ENCODE data around the gene MPV17L.
"Not testable (repeated sequence)": the region's sequence is repeated elsewhere in the genome, so short reads cannot be mapped to it uniquely, and the experiment has no call there.

Gene MPV17L

DNA sequence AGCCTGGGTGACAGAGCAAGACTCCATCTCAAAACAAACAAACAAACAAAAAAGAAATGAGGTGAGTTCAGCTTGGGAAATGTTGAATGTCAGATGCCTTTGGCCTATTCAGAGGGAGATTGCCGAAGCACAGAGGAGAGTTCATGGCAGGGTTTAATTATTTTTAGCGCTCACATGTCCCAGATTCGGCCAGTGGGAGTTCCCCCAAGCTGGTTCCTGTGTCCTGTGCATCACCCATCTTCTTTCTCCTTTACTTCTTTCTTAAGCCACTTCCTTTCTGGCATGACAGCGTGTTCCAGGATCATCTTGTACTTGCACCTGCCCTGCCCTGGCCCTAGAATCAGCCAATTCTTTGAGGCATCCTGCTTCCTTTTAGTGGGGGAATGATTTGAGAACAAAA is 9.2 kb downstream of the MPV17L start:
- no peaks in the 10 kb centered on the region for H3K9me3 ChIP-seq (replicated peaks in 1 of 2; ENCODE audit: control insufficient read depth in 2 of 2, insufficient read depth in 1 of 2, low read depth in 1 of 2, low read length in 2 of 2)
- H2BK5ac ChIP-seq (ENCODE audit: low read length) = no peak overlapping the region
- DNase-seq (ENCODE audit: low spot score) = no peak
- no peaks in the 10 kb centered on the region for H3K27me3 ChIP-seq (ENCODE audit: control insufficient read depth in 3 of 3, insufficient read depth in 3 of 3, low read depth in 1 of 3, low read length in 3 of 3)
- no peak overlapping the region for H3K23ac ChIP-seq (ENCODE audit: low read depth, low read length, poor library complexity)
- H2BK12ac ChIP-seq (ENCODE audit: low read length) = no peak overlapping the region
- H2BK15ac ChIP-seq (ENCODE audit: low read length) = no peak overlapping the region
- H3K4me2 ChIP-seq (ENCODE audit: insufficient read depth, low read length, poor library complexity, severe bottlenecking) = no peak overlapping the region
- H3K18ac ChIP-seq (ENCODE audit: low read length) = no peak overlapping the region
- peak overlapping the region; percentile 22 for H2AFZ ChIP-seq (ENCODE audit: low read length)
- no peaks in the 10 kb centered on the region for H3K4me1 ChIP-seq (ENCODE audit: control insufficient read depth in 2 of 2, insufficient read depth in 1 of 2, low read depth in 1 of 2, low read length in 2 of 2)
- H3K79me1 ChIP-seq (ENCODE audit: low read depth, low read length) = no peaks in the 10 kb centered on the region
- no peak overlapping the region for H3K9ac ChIP-seq (ENCODE audit: low read depth, low read length, poor library complexity)
- H3K4ac ChIP-seq (ENCODE audit: low read length) = no peak overlapping the region
- WGBS, 2 donors (ENCODE audit: extremely low coverage in 2 of 2, insufficient read length in 2 of 2, insufficient replicate concordance in 1 of 2) = no CpG with 5 or more reads among the region's 4 CpGs
- H3K14ac ChIP-seq (ENCODE audit: low read length) = no peak overlapping the region
- H4K8ac ChIP-seq (ENCODE audit: low read depth, low read length) = no peak overlapping the region
- no peak overlapping the region for H3K27ac ChIP-seq (replicated peaks; ENCODE audit: low read length)
- H4K91ac ChIP-seq (ENCODE audit: low read depth, low read length, poor library complexity) = no peak overlapping the region
- no peak overlapping the region for H2AK5ac ChIP-seq (ENCODE audit: low read depth, low read length)
- no peaks in the 10 kb centered on the region for H3K36me3 ChIP-seq (replicated peaks in 1 of 2; ENCODE audit: control insufficient read depth in 2 of 2, insufficient read depth in 2 of 2, low read length in 2 of 2)
- no peak overlapping the region for H2BK120ac ChIP-seq (ENCODE audit: low read depth, low read length)
- H3K4me3 ChIP-seq (ENCODE audit: low read length in 2 of 2) = no peak overlapping the region

DNA sequence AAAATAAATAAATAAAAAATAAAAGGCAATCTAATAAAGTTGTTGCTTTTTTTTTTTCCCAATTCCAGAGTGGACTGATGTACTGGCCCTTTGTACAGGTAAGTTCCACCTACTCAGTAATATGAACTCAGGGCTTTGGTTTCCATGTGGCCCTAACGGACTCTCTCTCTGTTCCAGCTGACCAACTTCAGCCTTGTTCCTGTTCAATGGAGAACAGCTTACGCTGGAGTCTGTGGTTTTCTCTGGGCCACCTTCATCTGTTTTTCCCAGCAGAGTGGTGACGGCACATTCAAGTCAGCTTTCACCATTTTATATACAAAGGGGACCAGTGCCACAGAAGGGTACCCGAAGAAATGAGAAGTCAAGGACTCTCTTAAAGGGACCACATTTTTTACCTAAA is 12.2 kb downstream of the MPV17L start:
- H3K4me1 ChIP-seq (ENCODE audit: control insufficient read depth in 2 of 2, insufficient read depth in 1 of 2, low read depth in 1 of 2, low read length in 2 of 2) = not testable (repeated sequence)
- no CpG with 5 or more reads among the region's 4 CpGs for WGBS, 2 donors (ENCODE audit: extremely low coverage in 2 of 2, insufficient read length in 2 of 2, insufficient replicate concordance in 1 of 2)

DNA sequence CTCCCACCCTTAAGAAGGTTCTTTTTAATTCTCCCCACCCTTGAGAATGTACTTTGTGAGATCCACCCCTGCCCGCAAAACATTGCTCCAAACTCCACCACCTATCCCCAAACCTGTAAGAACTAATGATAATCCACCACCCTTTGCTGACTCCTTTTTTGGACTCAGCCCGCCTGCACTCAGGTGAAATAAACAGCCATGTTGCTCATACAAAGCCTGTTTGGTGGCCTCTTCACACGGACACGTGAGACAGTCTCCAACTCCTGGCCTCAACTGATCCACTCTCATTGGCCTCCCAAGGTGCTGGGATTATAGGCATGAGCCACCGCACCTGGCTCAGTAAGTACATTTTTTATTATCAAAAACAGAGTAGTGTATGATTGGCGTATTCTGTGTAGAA is 13.9 kb downstream of the MPV17L start:
- H2BK15ac ChIP-seq (ENCODE audit: low read length); H2AFZ ChIP-seq (ENCODE audit: low read length); H3K36me3 ChIP-seq (replicated peaks in 1 of 2; ENCODE audit: control insufficient read depth in 2 of 2, insufficient read depth in 2 of 2, low read length in 2 of 2); H3K79me1 ChIP-seq (ENCODE audit: low read depth, low read length); H3K4me2 ChIP-seq (ENCODE audit: insufficient read depth, low read length, poor library complexity, severe bottlenecking); H3K14ac ChIP-seq (ENCODE audit: low read length); H3K4me3 ChIP-seq (ENCODE audit: low read length in 2 of 2); H4K8ac ChIP-seq (ENCODE audit: low read depth, low read length); H3K18ac ChIP-seq (ENCODE audit: low read length); H3K27me3 ChIP-seq (ENCODE audit: control insufficient read depth in 3 of 3, insufficient read depth in 3 of 3, low read depth in 1 of 3, low read length in 3 of 3); H3K4me1 ChIP-seq (ENCODE audit: control insufficient read depth in 2 of 2, insufficient read depth in 1 of 2, low read depth in 1 of 2, low read length in 2 of 2); DNase-seq (ENCODE audit: low spot score); H3K9me3 ChIP-seq (replicated peaks in 1 of 2; ENCODE audit: control insufficient read depth in 2 of 2, insufficient read depth in 1 of 2, low read depth in 1 of 2, low read length in 2 of 2); H3K4ac ChIP-seq (ENCODE audit: low read length); H2BK12ac ChIP-seq (ENCODE audit: low read length); H3K9ac ChIP-seq (ENCODE audit: low read depth, low read length, poor library complexity); H2BK120ac ChIP-seq (ENCODE audit: low read depth, low read length); H2BK5ac ChIP-seq (ENCODE audit: low read length); H3K27ac ChIP-seq (replicated peaks; ENCODE audit: low read length); H3K23ac ChIP-seq (ENCODE audit: low read depth, low read length, poor library complexity); H2AK5ac ChIP-seq (ENCODE audit: low read depth, low read length); H4K91ac ChIP-seq (ENCODE audit: low read depth, low read length, poor library complexity): not testable (repeated sequence)
- whole genome bisulfite sequencing, 2 donors (ENCODE audit: extremely low coverage in 2 of 2, insufficient read length in 2 of 2, insufficient replicate concordance in 1 of 2) = no CpG with 5 or more reads among the region's 6 CpGs

More for the DNA sequence above, 12.2 kb downstream of the MPV17L start:
- not testable (repeated sequence) for H3K4me3 ChIP-seq (ENCODE audit: low read length in 2 of 2); H3K14ac ChIP-seq (ENCODE audit: low read length); H3K79me1 ChIP-seq (ENCODE audit: low read depth, low read length); H3K9ac ChIP-seq (ENCODE audit: low read depth, low read length, poor library complexity); H2BK12ac ChIP-seq (ENCODE audit: low read length); H4K8ac ChIP-seq (ENCODE audit: low read depth, low read length); H4K91ac ChIP-seq (ENCODE audit: low read depth, low read length, poor library complexity); H2BK15ac ChIP-seq (ENCODE audit: low read length); H3K27ac ChIP-seq (replicated peaks; ENCODE audit: low read length); H3K27me3 ChIP-seq (ENCODE audit: control insufficient read depth in 3 of 3, insufficient read depth in 3 of 3, low read depth in 1 of 3, low read length in 3 of 3); H3K9me3 ChIP-seq (replicated peaks in 1 of 2; ENCODE audit: control insufficient read depth in 2 of 2, insufficient read depth in 1 of 2, low read depth in 1 of 2, low read length in 2 of 2); H3K23ac ChIP-seq (ENCODE audit: low read depth, low read length, poor library complexity); H2AK5ac ChIP-seq (ENCODE audit: low read depth, low read length); H3K18ac ChIP-seq (ENCODE audit: low read length); DNase-seq (ENCODE audit: low spot score); H2BK5ac ChIP-seq (ENCODE audit: low read length); H3K4me2 ChIP-seq (ENCODE audit: insufficient read depth, low read length, poor library complexity, severe bottlenecking); H2BK120ac ChIP-seq (ENCODE audit: low read depth, low read length); H3K36me3 ChIP-seq (replicated peaks in 1 of 2; ENCODE audit: control insufficient read depth in 2 of 2, insufficient read depth in 2 of 2, low read length in 2 of 2); H2AFZ ChIP-seq (ENCODE audit: low read length); H3K4ac ChIP-seq (ENCODE audit: low read length)

DNA sequence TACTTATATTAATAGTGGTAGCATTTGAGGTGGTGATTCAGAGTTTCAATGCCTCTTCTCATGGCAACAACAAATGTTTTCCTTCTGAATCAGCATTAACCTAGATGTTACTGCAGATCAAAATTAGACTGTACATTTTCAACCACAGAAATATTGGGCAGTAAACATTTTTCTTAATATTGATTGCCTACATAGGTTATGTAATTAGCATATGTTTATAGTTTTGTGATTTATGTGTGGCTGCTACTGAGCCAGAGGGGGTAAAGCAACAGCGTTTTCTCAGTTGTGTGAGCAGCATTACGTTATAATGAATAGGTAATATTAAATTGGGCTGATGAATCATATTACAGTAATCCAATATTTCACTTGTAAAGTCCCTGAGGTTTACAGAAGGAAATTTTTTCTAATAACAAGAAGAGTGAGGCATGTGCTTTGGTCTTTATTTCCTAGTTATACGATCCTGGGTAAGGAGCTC is 20.0 kb downstream of the MPV17L start:
- Histone ChIP-seq H3K18ac (ENCODE audit: low read length) (no peak overlapping the region), H2AK5ac (ENCODE audit: low read depth, low read length) (no peak overlapping the region), H3K23ac (ENCODE audit: low read depth, low read length, poor library complexity) (no peak overlapping the region), H3K9ac (ENCODE audit: low read depth, low read length, poor library complexity) (no peak overlapping the region), H3K4me1 (ENCODE audit: control insufficient read depth in 2 of 2, insufficient read depth in 1 of 2, low read depth in 1 of 2, low read length in 2 of 2) (no peaks in the 10 kb centered on the region), H3K14ac (ENCODE audit: low read length) (no peak overlapping the region), H3K27ac (replicated peaks; ENCODE audit: low read length) (no peak overlapping the region), H3K79me1 (ENCODE audit: low read depth, low read length) (no peaks in the 10 kb centered on the region), H3K4me2 (ENCODE audit: insufficient read depth, low read length, poor library complexity, severe bottlenecking) (no peak overlapping the region), H4K8ac (ENCODE audit: low read depth, low read length) (no peak overlapping the region), H3K9me3 (replicated peaks in 1 of 2; ENCODE audit: control insufficient read depth in 2 of 2, insufficient read depth in 1 of 2, low read depth in 1 of 2, low read length in 2 of 2) (no peaks in the 10 kb centered on the region), H3K36me3 (replicated peaks in 1 of 2; ENCODE audit: control insufficient read depth in 2 of 2, insufficient read depth in 2 of 2, low read length in 2 of 2) (no peaks in the 10 kb centered on the region), H2BK15ac (ENCODE audit: low read length) (no peak overlapping the region), H3K4me3 (ENCODE audit: low read length in 2 of 2) (no peak overlapping the region), H3K4ac (ENCODE audit: low read length) (no peak overlapping the region), H2AFZ (ENCODE audit: low read length) (no peak overlapping the region), H2BK12ac (ENCODE audit: low read length) (no peak overlapping the region), H2BK120ac (ENCODE audit: low read depth, low read length) (no peak overlapping the region), H4K91ac (ENCODE audit: low read depth, low read length, poor library complexity) (no peak overlapping the region), H2BK5ac (ENCODE audit: low read length) (no peak overlapping the region), H3K27me3 (ENCODE audit: control insufficient read depth in 3 of 3, insufficient read depth in 3 of 3, low read depth in 1 of 3, low read length in 3 of 3) (no peaks in the 10 kb centered on the region)
- no peak for DNase-seq (ENCODE audit: low spot score)
- no CpG with 5 or more reads among the region's 3 CpGs for WGBS, 2 donors (ENCODE audit: extremely low coverage in 2 of 2, insufficient read length in 2 of 2, insufficient replicate concordance in 1 of 2)
